ENCODE data around the gene JAKMIP1.
A peak's percentile ranks its signal among the peaks of the same experiment; 100 is the strongest.

The JAKMIP1 gene

GRCh38 chr4:6030679-6031078 is 169.7 kb downstream of the JAKMIP1 start:
- no peak for DNase-seq

GRCh38 chr4:6029254-6029653 is 171.1 kb downstream of the JAKMIP1 start:
- no peak for DNase-seq

GRCh38 chr4:6028168-6028567 is 172.2 kb downstream of the JAKMIP1 start:
- no peak for DNase-seq

- no peak for DNase-seq
Observed at GRCh38 chr4:6027392-6027791, 173.0 kb downstream of the JAKMIP1 start.

GRCh38 chr4:6024313-6024960 is 175.9 kb downstream of the JAKMIP1 start:
- no peak for DNase-seq

- DNase-seq, result no peak
Observed at GRCh38 chr4:6023731-6024130, 176.6 kb downstream of the JAKMIP1 start.

GRCh38 chr4:6022607-6023288 is 177.6 kb downstream of the JAKMIP1 start:
- no peak for DNase-seq

GRCh38 chr4:6021831-6022606 is 178.3 kb downstream of the JAKMIP1 start:
- no peak for DNase-seq

- no peak for DNase-seq
Observed at GRCh38 chr4:6020613-6021012, 179.7 kb downstream of the JAKMIP1 start.

GRCh38 chr4:6019316-6020263 is 180.8 kb downstream of the JAKMIP1 start:
- DNase-seq, result peak; percentile 57

- no peak for DNase-seq
Observed at GRCh38 chr4:6018331-6018730, 182.0 kb downstream of the JAKMIP1 start, which contains the start of gene C4orf50. TSS of gene C4orf50 (minus strand) at chr4:6018431.

- DNase-seq, result no peak
Observed at GRCh38 chr4:6017800-6018199, 182.5 kb downstream of the JAKMIP1 start.

GRCh38 chr4:6017030-6017429 is 183.3 kb downstream of the JAKMIP1 start:
- DNase-seq, result no peak

GRCh38 chr4:6013564-6013963 is 186.8 kb downstream of the JAKMIP1 start:
- DNase-seq, result no peak

- DNase-seq, result no peak
Observed at GRCh38 chr4:6012200-6012599, 188.1 kb downstream of the JAKMIP1 start.

GRCh38 chr4:6011686-6012085 is 188.7 kb downstream of the JAKMIP1 start:
- no peak for DNase-seq

GRCh38 chr4:6011271-6011671 is 189.1 kb downstream of the JAKMIP1 start:
- no peak for DNase-seq

- DNase-seq, result no peak
Observed at GRCh38 chr4:6010789-6011188, 189.6 kb downstream of the JAKMIP1 start.

GRCh38 chr4:6009452-6009851 is 190.9 kb downstream of the JAKMIP1 start:
- DNase-seq, result peak; percentile 41

GRCh38 chr4:6008766-6009385 is 191.5 kb downstream of the JAKMIP1 start:
- peak; percentile 65 for DNase-seq

- no peak for DNase-seq
Observed at GRCh38 chr4:6008092-6008551, 192.2 kb downstream of the JAKMIP1 start.

- no peak for DNase-seq
Observed at GRCh38 chr4:6005175-6005574, 195.2 kb downstream of the JAKMIP1 start.

Measured in NCI-H146 (cell line).